NCI-H774 (cell line): Measurements from ENCODE around the gene RPS28.
A peak's percentile ranks its signal among the peaks of the same experiment; 100 is the strongest.
"Not testable (repeated sequence)": the region's sequence is repeated elsewhere in the genome, so short reads cannot be mapped to it uniquely, and the experiment has no call there.

Experiments
- DNase-seq: peaks from one replicate; lab custom pipeline; 2025; lab: John Stamatoyannopoulos, UW

Gene RPS28

DNA sequence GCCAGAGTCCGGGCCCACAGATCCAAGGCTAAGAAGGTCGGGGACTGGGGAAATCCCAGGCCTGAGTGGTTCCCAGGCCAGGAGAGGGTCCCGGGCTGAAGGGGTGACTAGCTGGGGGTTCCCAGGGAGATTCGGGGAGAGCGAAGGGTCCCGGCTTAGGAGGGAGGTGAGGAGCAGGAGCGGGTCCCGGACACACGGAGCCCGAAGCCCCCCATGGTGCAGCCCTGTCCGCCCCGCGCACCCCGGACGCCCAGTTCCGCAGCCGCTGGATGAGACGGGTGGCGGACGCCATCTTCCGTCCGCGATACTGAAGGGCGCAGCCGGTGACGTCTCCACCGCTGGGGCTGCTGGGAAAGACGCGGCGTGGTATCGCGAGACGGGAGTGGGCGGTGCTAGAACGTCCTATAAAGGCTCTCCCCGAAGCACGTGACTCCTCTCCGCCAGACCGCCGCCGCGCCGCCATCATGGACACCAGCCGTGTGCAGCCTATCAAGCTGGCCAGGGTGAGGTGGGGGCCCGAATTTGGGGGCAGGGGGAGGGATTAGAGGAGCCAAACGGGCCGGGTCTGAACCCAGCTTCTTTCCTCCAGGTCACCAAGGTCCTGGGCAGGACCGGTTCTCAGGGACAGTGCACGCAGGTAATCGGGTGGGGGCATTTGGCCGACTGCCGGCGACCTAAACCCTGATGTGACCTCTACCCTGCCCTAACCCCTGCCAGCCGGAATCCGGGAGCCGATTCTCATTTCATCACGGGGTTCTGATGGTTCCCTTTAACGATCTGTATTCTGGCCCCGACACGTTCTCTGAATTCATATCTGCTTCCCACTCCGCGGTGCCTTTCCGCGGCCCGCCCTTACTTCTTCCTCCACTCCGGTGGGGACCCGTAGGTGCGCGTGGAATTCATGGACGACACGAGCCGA, at the start of gene RPS28, which contains the start of gene NDUFA7:
TSS of gene RPS28 (plus strand) at position 430 of the 919 bp plus-strand sequence. CDS start at position 465, 35 bp downstream.
TSS of gene NDUFA7 (minus strand) at position 309 of the 919 bp plus-strand sequence. CDS start at position 292, 17 bp downstream.
- DNase-seq, result peak; percentile 94

DNA sequence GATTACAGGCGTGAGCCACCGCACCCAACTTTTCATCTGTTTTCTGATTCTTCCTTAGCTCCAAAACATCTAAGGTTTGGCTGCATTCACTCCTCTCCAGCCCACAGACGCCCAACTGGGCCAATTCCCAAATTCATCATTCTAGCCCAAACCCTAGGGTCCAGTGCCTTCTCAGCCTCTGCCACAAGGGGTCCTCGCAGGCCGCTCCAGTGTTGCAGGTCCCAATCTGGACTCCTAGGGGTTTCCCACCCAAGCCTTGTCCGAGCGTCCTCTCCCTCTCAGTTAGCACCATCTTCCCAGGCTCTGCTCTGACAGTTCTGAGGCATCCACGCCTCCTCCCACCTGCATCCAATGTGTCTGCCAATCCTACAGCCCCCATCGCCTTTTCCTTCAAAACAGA, 44.8 kb upstream of the RPS28 start:
- not testable (repeated sequence) for DNase-seq

DNA sequence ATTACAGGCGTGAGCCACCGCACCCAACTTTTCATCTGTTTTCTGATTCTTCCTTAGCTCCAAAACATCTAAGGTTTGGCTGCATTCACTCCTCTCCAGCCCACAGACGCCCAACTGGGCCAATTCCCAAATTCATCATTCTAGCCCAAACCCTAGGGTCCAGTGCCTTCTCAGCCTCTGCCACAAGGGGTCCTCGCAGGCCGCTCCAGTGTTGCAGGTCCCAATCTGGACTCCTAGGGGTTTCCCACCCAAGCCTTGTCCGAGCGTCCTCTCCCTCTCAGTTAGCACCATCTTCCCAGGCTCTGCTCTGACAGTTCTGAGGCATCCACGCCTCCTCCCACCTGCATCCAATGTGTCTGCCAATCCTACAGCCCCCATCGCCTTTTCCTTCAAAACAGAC, 30.0 kb upstream of the RPS28 start:
- not testable (repeated sequence) for DNase-seq

DNA sequence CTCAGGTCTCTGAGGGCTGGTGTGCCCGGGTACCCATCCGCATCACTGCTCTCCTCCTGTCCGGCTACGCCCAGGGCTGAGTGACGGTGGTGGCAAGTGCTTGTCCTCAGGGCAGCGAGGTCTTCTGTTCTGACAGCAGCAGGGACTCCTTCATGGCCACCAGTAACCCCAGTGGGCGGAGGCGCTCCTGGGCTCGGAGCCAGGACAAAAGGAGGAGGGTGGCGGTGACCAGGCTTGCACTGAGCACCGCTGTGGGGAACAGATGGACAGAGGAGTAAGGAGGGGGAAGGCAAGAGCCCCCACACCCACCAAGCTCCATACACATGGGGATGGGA, 19.0 kb upstream of the RPS28 start:
- DNase-seq, result no peak

DNA sequence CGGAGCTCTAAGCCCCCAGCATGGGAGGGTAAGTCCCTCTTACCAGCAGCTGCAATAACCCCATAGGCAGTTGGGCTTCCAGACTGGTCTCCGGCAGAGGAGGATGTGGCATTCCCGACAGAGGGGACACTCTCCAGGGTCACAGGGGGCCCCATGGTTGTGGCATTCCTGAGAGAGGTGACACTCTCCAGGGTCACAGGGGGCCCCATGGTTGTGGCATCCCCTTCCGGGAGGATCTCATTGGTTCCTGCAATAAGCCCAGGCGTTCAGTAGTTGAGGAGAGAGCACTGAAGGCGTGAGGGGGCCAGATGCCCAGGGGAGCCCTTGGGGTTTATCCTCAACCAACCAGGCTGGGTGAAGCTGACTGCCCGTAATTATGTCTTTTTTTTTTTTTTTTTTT, 18.6 kb upstream of the RPS28 start:
- no peak for DNase-seq

DNA sequence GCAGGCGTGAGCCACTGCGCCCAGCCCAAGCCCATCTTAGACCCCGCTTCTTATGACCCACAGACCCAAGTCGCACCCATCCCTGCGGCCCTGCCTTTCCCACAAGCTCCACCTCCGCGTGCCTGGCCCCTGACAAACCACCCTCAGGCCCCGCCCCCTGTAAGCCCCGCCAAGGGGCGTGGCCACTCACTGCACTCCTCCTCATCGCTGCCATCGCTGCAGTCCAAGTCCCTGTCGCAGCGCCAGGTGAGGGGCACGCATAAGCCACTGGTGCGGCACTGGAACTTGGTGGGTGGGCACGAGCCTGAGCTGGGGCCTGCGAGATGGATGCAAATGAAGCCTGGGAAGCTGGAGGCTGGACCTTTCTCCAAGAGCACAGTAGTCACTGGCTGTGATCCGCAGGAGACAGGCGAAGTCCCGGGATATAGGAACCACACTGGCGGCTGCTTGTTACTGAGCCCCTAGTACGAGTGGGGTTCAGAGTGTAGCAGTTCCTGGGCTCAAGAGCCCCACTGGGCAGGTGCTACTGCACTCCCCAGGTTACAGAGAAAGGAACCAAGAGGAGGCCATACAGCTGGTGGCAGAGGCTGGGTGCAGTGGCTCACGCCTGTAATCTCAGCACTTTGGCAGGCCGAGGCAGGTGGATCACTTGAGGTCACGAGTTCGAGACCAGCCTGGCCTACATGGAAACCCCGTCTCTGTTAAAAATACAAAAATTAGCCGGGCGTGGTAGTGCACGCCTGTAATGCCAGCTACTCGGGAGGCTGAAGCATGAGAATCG, 16.3 kb upstream of the RPS28 start:
- DNase-seq, result no peak

DNA sequence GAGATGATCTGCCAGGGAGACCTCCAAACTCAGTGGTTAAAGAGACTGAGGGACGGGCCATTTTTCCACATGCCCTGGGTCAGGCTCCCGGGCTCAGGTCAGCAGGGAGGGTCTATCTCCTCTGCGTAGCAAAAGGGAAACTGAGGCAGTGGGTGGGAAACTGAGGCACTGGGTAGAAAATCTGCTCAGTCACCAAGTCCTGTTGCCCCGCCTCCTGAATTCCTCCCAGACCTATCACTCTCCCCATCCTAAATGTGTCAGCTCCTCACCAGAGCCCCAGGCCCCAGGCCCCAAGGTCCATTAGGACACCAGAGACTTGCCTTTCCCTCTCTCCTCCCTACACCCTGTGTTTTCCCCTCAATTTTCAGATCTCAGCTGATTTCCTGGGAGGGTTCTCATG, 15.5 kb upstream of the RPS28 start:
- no peak for DNase-seq

DNA sequence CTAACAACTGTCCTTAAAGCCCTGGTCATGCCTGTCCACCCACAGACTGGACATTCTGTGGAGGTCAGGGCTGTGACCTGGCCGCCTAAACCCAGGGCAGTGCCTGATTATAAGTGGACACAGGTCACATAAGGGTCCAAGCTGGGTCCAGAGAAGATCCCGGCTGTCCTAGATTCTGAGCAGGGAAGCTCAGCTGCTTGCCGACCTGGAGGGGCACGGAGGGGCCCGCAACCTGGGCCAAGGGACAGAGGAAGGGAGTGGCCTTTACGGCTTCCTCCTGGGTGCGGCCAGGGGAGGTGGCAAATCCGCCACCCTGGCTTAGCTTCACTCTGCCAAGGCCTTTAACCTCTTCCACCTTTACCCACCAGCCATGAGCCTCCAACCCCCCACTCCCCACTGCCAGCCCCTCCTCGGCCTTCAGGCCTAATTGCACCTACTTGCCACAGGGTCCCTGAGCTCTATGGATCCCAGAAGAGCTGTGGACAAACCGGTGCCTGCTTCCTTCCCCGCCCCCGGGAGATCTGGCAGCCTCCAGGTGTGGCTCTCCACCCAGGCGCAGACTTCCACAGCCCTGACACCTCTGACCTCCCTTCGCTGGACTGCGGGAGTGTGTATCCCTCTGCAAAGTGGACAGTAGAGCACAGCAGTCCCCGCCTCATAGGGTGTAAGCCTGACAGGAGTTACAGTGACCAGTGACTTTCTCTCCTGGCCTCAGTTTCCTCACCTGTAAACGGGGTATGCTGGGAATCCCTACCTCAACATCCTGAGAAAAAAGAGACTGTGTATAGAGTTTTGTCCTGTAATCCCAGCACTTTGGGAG, 14.9 kb upstream of the RPS28 start:
- DNase-seq, result no peak

DNA sequence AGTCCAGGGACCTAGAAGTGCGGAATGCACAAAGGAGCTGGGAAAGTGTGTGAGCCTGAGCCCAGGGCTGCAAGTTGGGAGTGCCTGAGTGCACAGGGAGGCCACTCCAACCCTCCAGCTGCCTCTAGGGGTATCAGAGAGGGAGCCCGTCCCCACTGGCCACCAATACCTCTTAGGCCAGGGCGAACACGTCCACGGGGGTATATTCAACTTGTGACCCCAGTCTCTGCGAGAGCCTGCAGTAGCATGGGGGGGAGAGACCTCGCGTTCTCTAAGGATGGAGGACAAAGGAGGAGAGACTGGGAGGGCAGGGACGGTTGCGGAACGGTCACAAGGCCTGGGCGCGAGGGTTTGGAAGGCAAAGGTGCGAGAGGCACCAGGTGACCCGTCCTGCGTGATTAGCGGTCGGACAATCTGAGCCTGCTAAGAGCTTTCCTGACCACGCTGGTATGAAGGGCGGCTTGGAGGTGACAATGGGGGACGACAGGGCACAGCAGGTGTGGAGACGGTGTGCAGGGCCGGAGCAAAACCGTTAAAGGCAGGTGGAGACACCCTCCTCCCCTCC, 13.8 kb upstream of the RPS28 start:
- DNase-seq, result no peak

DNA sequence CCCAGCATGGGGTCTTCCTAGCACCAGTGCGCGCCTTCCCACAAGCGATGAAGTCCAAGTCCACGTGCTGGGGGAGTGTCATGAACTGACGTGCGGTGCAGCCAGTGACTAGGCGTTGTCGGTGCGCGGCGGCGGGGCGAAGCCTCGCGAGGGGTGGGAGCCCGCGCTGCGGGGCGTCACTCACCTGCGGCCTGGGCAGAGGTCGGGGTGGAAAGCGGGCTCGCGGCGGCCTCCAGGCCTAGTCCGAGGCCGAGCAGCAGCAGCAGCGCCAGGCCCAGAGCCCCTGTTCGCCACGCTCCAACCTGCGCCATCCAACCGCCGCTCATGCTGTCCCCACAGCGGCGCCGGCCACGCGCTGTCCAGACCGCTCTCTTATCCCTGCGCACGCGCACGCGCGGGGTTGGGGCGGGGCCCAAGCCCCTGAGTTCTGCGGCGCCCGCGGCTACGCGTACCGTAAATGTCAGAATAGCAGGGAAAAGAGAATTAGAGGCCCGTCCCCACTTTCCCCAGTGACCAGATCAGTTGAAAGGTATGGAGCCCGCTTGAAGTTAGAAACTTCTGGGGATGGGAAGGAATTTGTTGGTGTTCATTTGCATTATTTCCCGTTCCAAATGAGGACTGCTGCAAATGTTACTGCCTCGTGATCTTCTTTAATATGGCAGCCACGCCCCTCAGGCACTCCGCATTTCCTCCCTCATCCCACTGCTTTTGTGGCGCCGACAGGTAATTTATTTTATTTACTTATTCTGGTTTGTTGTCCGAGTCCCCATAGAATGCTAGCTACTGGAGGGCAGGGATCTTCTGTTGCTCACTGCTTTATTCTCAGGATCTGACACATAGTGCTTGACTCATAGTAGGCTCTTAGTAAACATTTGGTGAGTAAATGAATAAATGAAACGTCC, 13.1 kb upstream of the RPS28 start, which contains the start of gene CD320:
TSS of gene CD320 (minus strand) at position 394 of the 902 bp plus-strand sequence. CDS start at position 326, 68 bp downstream.
- DNase-seq, result peak; percentile 90

DNA sequence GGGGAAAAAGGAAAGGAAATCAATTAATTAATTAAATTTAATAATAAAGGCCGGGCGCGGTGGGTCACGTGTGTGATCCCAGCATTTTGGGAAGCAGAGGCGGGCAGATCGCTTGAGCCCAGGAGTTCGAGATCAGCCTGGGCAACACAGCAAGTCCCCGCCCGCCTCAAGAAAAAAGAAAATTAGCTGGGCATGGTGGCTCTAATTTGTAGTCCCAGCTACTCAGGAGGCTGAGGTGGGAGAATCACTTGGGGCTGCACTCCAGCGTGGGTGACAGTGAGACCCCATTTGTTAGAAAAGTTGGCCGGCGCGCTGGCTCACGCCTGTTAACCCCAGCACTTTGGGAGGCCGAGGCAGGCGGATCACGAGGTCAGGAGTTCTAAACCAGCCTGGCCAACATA, 12.4 kb upstream of the RPS28 start:
- DNase-seq, result no peak

DNA sequence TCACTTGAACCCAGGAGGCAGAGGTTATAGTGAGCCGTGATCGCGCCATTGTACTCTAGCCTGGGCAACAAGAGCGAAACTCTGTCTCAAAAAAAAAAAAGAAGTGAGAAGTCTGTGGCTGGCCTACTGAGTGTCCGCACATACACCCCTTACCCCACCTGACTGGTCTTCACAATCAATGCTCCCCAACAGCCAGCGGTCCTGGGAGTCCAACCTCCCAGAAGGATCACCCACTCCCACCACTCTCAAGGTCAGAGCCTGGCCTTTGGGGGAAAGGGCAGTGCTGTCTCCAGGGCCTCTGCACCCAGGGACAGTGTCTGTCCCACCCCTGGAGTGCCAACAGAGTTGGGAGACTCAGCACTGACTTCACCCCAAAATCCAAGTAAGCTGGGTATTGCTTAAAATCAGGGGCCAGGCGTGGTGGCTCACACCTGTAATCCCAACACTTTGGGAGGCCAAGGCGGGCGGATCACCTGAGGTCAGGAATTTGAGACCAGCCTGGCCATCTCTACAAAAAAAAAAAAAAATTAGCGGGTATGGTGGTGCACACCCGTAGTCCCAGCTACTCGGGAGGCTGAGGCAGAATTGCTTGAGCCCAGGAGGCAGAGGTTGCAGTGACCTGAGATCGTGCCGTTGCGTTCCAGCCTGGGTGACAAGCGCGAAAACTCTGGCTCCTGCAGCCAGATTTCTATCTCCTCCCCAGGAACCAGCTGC, 10.8 kb upstream of the RPS28 start:
- no peak for DNase-seq

DNA sequence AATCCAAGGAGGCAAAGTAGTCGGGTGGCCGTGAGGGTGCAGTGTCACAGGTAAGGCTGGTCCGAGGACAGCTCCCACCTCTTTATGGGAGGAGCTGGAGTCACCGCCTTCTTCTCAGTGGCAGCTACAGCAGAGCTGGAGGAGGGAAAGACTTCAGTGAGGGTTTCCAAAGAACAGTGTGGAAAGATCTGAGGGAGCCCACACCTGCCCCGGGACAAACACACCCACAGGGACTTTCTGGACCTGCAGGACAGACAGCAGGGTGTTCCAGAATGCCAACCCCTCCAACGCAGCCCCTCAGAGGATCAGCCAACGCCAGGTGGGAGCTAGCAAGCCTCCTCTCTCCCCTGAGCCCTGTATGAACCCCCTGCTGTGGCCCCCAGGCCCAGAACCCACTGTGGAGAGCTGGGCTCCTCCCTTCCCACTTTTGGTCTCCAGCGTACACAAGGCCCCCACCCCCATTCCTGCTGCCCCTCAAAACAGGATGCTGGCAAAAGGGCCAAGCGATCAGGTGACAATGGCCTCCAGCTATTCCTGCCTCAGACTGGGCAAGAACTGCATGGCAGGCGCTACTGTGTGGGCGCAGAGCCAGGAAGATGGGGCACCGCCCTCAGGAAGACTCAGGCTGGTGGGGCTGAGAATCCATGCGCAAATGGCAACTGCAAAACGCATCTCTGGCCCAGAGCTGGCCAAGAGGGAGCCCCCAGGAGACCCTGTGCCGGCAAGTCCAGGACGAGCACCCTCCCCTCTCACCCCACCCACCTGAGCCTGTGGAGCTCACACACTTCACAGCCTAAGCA, 9.6 kb upstream of the RPS28 start:
- no peak for DNase-seq

DNA sequence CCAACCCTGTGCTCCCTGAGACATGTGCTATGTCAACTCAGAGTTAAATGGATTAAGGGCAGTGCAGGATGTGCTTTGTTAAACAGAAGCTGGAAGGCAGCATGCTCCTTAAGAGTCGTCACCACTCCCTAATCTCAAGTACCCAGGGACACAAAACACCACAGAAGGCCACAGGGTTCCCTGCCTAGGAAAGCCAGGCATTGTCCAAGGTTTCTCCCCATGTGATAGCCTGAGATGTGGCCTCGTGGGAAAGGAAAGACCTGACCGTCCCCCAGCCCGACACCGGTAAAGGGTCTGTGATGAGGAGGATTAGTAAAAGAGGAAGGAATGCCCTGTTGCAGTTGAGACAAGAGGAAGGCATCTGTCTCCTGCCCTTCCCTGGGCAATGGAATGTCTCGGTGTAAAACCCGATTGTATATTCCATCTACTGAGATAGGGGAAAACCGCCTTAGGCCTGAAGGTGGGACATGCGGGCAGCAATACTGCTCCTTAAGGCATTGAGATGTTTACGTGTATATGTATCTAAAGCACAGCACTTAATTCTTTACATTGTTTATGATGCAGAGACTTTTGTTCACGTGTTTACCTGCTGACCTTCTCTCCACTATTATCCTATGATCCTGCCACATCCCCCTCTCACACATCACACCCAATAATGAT, 6.2 kb upstream of the RPS28 start:
- DNase-seq, result not testable (repeated sequence)

DNA sequence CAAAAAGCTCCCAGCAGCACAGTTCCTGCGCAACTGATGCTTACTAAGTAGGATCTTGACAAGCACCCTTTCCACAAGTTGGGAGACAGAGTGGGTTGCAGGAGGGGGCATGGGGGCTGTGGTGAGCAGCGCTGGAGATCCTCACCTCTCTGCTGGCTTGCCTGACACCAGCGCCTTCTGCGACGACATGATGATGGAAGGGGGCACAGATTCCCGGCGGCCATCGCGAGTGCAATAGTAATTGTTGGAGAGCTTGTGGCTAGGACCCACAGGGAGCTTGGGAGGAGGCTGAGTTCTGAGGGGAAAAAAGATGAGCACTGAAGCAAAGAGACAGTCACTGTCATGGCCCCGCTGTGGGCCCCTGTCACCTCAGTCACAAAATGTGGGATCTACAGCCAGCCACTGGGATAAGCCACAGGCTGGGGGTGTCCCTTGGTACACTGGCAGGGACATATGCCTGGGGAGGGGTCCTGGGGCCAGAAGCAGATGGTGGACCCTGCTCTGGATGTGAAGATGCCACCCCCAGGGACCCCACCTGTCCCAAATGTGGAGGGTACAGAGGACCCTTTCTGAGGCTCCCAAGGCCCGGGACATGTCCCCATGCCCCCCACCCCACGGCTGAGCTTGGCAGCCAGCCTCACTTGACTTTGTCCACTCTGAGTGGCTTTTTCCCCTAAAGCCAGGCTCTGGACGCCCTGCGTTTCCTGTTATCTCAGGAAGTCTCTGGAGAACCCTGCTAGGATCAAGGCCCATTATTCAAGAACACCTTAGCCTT, 4.8 kb upstream of the RPS28 start:
- DNase-seq, result no peak

DNA sequence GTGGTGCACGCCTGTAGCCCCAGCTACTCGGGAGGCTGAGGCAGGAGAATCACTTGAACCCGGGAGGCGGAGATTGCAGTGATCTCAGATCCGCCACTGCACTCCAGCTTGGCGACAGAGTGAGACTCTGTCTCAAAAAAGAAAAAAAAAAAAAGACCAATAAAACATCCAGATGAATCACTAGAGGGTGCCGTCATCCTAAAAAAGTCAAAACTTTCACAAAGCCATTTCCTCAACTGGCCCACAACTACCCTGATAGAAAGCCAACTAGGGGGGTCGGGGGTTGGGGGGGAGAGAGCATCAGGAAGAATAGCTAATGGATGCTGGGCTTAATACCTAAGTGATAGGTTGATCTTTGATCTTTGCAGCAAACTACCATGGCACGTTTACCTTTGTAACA, 2.5 kb upstream of the RPS28 start:
- not testable (repeated sequence) for DNase-seq

DNA sequence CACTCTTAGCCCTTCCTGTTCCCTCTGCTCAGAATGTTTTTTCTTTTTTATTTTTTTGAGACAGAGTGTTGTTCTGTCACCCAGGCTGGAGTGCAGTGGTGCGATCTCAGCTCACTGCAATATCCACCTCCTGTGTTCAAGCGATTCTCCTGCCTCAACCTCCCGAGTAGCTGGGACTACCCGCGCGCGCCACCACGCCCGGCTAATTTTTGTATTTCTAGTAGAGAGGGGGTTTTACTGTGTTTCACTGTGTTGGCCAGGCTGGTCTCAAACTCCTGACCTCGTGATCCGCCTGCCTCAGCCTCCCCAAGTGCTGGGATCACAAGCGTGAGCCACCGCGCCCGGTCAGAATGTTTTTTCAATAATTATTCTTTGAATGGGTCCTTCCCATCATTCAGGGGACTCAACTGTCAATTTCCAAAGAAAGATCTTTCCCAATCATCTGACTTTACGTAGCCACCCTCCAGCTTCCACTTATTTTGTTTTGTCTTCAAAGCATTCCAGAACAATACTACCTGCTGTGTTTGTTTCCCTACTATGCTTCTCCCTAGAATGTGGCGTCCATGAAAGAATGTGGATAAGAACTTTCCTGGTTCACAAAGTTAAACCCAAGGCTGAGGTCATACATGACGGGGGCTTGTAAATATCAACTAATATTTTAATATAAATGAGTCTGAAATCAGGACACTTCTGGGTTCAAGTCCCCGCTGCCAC, 1.3 kb upstream of the RPS28 start:
- DNase-seq, result no peak
